Measurements from ENCODE around the gene WDR11. TPM values are rescaled to one million over a fixed set of nuclear protein-coding genes. Genes with fewer than 3 reads are reported as not detected.

WDR11 gene
- total RNA-seq, 1 experiment from 2014 or later, result 48.3 TPM

DNA sequence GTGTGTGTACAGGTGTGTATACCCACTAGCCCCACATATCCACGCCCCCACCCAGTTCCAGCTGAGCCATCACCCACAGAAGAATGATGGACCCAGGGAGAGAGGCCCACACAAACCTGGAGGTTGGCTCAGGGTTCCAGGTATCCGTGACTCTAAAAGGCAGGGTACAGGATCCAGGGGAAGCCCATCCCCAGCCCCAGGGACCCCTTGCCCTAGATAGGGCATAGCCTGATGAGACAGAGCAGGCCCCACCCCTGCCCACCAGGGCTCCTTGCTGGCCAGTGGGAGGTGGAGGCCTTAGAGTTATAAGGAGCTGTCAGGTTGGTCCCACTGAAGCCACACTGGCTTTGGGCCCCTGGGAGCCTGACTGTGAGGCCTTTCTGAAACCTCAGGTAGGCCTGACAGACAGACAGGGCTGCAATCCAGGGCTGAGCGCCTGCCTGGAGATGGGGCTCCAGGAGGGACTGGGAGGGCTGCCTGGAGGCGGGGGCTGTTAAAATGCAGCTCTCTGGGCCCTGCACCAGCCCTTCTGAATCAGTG lies 93.5 kb downstream of the WDR11 start:
- POLR2A ChIA-PET, result no interaction called here

DNA sequence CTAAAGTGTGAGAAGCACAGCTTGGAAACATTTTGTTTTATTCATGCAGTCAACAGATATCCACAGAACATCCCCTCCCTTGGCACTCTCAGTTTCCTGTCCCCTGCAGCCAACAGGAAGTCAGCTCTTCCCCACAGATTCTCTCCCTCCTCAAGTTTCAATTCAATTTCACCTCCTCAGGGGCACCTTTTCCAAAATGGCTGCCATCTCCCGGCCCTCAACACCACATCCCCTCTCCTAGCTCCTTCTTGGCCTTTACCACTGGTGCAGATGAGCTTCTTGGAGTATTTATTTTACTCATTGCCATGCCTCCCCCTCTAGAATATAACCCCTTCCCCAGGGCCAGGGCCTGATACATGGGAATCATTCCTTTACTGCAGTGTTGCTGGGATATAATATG lies 94.0 kb downstream of the WDR11 start:
- POLR2A ChIA-PET, result no interaction called here
- Histone ChIP-seq H4K20me1 (ENCODE audit: insufficient read depth) (no peaks in the 10 kb centered on the region), H3K4me1 (ENCODE audit: control insufficient read depth in 1 of 2, insufficient read depth in 2 of 2, low read length in 2 of 2) (peaks cover 0 to 18% of the 10 kb centered on the region in 2 experiments; a peak in 3 of 4 replicates), H3K27me3 (ENCODE audit: insufficient read depth, low read length) (no peaks in the 10 kb centered on the region; the same call in 1 of the 2 replicates), H2AFZ (ENCODE audit: low read depth, low read length, poor library complexity, severe bottlenecking) (no peak overlapping the region), H3K9ac (ENCODE audit: low read length) (no peak overlapping the region), H3K4me2 (ENCODE audit: low read length) (no peak overlapping the region), H3K9me2 (ENCODE audit: insufficient read depth) (no peaks in the 10 kb centered on the region), H3K79me2 (ENCODE audit: insufficient read depth, low read length) (no peaks in the 10 kb centered on the region), H3K9me3 (ENCODE audit: control insufficient read depth in 1 of 2, insufficient read depth in 1 of 2, low read depth in 1 of 2, low read length in 2 of 2) (no peaks in the 10 kb centered on the region), H3K27ac (ENCODE audit: low read depth, low read length) (no peak overlapping the region), H3K4me3 (replicated peaks in 1 of 2; ENCODE audit: low read depth in 1 of 2, low read length in 2 of 2) (no peak overlapping the region), H3K36me3 (ENCODE audit: control insufficient read depth in 1 of 2, insufficient read depth in 2 of 2, low read length in 2 of 2) (no peaks in the 10 kb centered on the region)
- no peak for ATAC-seq
- TF ChIP-seq, protein P1, sequence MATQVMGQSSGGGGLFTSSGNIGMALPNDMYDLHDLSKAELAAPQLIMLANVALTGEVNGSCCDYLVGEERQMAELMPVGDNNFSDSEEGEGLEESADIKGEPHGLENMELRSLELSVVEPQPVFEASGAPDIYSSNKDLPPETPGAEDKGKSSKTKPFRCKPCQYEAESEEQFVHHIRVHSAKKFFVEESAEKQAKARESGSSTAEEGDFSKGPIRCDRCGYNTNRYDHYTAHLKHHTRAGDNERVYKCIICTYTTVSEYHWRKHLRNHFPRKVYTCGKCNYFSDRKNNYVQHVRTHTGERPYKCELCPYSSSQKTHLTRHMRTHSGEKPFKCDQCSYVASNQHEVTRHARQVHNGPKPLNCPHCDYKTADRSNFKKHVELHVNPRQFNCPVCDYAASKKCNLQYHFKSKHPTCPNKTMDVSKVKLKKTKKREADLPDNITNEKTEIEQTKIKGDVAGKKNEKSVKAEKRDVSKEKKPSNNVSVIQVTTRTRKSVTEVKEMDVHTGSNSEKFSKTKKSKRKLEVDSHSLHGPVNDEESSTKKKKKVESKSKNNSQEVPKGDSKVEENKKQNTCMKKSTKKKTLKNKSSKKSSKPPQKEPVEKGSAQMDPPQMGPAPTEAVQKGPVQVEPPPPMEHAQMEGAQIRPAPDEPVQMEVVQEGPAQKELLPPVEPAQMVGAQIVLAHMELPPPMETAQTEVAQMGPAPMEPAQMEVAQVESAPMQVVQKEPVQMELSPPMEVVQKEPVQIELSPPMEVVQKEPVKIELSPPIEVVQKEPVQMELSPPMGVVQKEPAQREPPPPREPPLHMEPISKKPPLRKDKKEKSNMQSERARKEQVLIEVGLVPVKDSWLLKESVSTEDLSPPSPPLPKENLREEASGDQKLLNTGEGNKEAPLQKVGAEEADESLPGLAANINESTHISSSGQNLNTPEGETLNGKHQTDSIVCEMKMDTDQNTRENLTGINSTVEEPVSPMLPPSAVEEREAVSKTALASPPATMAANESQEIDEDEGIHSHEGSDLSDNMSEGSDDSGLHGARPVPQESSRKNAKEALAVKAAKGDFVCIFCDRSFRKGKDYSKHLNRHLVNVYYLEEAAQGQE (IDR thresholded peaks at IDR 0.05; ENCODE audit: low read depth), result no peak
- TF ChIP-seq TCF7L2 (IDR thresholded peaks at IDR 0.05; ENCODE audit: borderline replicate concordance, extremely low read depth, insufficient read depth, insufficient read length) (no peak), SP1 (IDR thresholded peaks at IDR 0.05; ENCODE audit: low read depth) (no peak)
- intact Hi-C loops (cut with micrococcal nuclease), result loop anchor here (5.0 to 10.0 kb wide), 4 partner anchors 127 to 1760 kb away; no protein-coding TSS in a partner anchor
- CTCF ChIA-PET, result no interaction called here
- RAD21 ChIA-PET (ENCODE audit: low non-redundant PET in 1 of 2, low total read pairs in 2 of 2, uncharacterized antibody in 2 of 2, unreplicated experiment in 2 of 2), result no interaction called here
- DNase-seq (ENCODE audit: low read depth, low spot score), result no peak
- BruUV-seq (replicated peaks), result no TSS peak

More for the DNA sequence above, 93.5 kb downstream of the WDR11 start:
- no peak overlapping the region for H3K4me3 ChIP-seq (replicated peaks in 1 of 2; ENCODE audit: low read depth in 1 of 2, low read length in 2 of 2)
- CTCF ChIA-PET, result interaction anchor here (0.5 kb wide), 1 partner anchor 960 kb away, joined by 3 read pairs; no protein-coding TSS in a partner anchor
- H3K9me3 ChIP-seq (ENCODE audit: control insufficient read depth in 1 of 2, insufficient read depth in 1 of 2, low read depth in 1 of 2, low read length in 2 of 2), result no peaks in the 10 kb centered on the region
- H3K27me3 ChIP-seq (ENCODE audit: insufficient read depth, low read length), result no peaks in the 10 kb centered on the region; the same call in 1 of the 2 replicates
- TF ChIP-seq POLR2AphosphoS5 (IDR thresholded peaks at IDR 0.05; ENCODE audit: low read depth, low read length) (no peak), JUND (IDR thresholded peaks at IDR 0.05) (no peak), FOSL1 (IDR thresholded peaks at IDR 0.05; ENCODE audit: low read depth) (no peak), ZNF274 (IDR thresholded peaks at IDR 0.05; ENCODE audit: low read depth, low read length) (no peak), CEBPB (IDR thresholded peaks at IDR 0.05; ENCODE audit: low read depth) (no peak), SP1 (IDR thresholded peaks at IDR 0.05; ENCODE audit: low read depth) (no peak), EZH2 (IDR thresholded peaks at IDR 0.05) (no peak), POLR2A (IDR thresholded peaks at IDR 0.05; ENCODE audit: borderline replicate concordance, extremely low read depth, insufficient read depth, insufficient read length) (no peak)
- H3K9me2 ChIP-seq (ENCODE audit: insufficient read depth), result no peaks in the 10 kb centered on the region
- H3K9ac ChIP-seq (ENCODE audit: low read length), result no peak overlapping the region
- RAD21 ChIA-PET (ENCODE audit: low non-redundant PET in 1 of 2, low total read pairs in 2 of 2, uncharacterized antibody in 2 of 2, unreplicated experiment in 2 of 2), result no interaction called here
- BruUV-seq (replicated peaks), result no TSS peak
- DNase-seq (ENCODE audit: low read depth, low spot score), result no peak
- intact Hi-C loops (cut with micrococcal nuclease), result loop anchor here (5.0 to 10.0 kb wide), 5 partner anchors 128 to 1760 kb away; no protein-coding TSS in a partner anchor
- no peak overlapping the region for H2AFZ ChIP-seq (ENCODE audit: low read depth, low read length, poor library complexity, severe bottlenecking)
- no peak overlapping the region for H3K27ac ChIP-seq (ENCODE audit: low read depth, low read length)
- no peaks in the 10 kb centered on the region for H4K20me1 ChIP-seq (ENCODE audit: insufficient read depth)
- H3K79me2 ChIP-seq (ENCODE audit: insufficient read depth, low read length), result no peaks in the 10 kb centered on the region
- no peaks in the 10 kb centered on the region for H3K36me3 ChIP-seq (ENCODE audit: control insufficient read depth in 1 of 2, insufficient read depth in 2 of 2, low read length in 2 of 2)
- H3K4me2 ChIP-seq (ENCODE audit: low read length), result no peak overlapping the region
- ATAC-seq, result no peak
- peaks cover 0 to 18% of the 10 kb centered on the region in 2 experiments; a peak in 3 of 4 replicates for H3K4me1 ChIP-seq (ENCODE audit: control insufficient read depth in 1 of 2, insufficient read depth in 2 of 2, low read length in 2 of 2)

Data from HCT116 (cell line).